Colonic mucosa (tissue), 4 donors: ENCODE results near the gene ZNF408. TPM values are rescaled to one million over a fixed set of nuclear protein-coding genes. Genes with fewer than 3 reads are reported as not detected.

Experiments
- DNase-seq: peaks from one replicate; pipeline ENCODE4 v3.0.0-alpha.2; 2020
- H3K27ac ChIP-seq: fragments of 200-600 bp; one replicate; pipeline ENCODE4 v1.8.0; 2021
- H3K27me3 ChIP-seq: fragments of 200-600 bp; one replicate; pipeline ENCODE4 v1.8.0; 2021
- H3K36me3 ChIP-seq: fragments of 200-600 bp; one replicate; pipeline ENCODE4 v1.8.0; 2021
- H3K4me1 ChIP-seq: fragments of 200-600 bp; one replicate; pipeline ENCODE4 v1.8.0; 2021; ENCODE audit warnings: mild to moderate bottlenecking
- H3K4me3 ChIP-seq: fragments of 200-600 bp; one replicate; pipeline ENCODE4 v1.8.0; 2021
- H3K9ac ChIP-seq, 2 donors: one replicate each; pipeline ENCODE4 v1.7.0; 2013; ENCODE audit warnings: control low read depth in 2 of 2, low read depth in 2 of 2, low read length in 2 of 2
- H3K9me3 ChIP-seq: fragments of 200-600 bp; one replicate; pipeline ENCODE4 v1.8.0; 2021
- CTCF ChIP-seq: fragments of 200-600 bp; IDR thresholded peaks from one replicate; pipeline ENCODE4 v1.8.0; 2022; ENCODE audit warnings: antibody characterized with exemption, mild to moderate bottlenecking
- intact Hi-C: fragments of 100-400 bp; cut with DNase I; formaldehyde crosslinking; loops from one replicate; pipeline ENCODE4 v1.14.1; 2022
- total RNA-seq, 2 donors: library from RNA; stranded (reverse); fragmentation: NEBNext Ultra II Directional in 1 of 2; extraction: Animal tissue kit (Norgen Biotek cat#: 25700) in 1 of 2; gene quantifications; one replicate each; pipeline ENCODE4 v1.2.1, GENCODE V29; 2021
- donor health status: healthy.
- donor health status: DM: no; HTN: no; CAD: no.
- donor health status: DM: no; HTN: no; CAD: no.

The ZNF408 gene
- total RNA-seq, 2 donors from 2014 or later, result 11.7 to 15.5 TPM

- Histone ChIP-seq H3K9me3 (no peaks in the 10 kb centered on the region), H3K4me3 (no peak overlapping the region), H3K4me1 (no peaks in the 10 kb centered on the region), H3K27ac (no peak overlapping the region), H3K27me3 (no peaks in the 10 kb centered on the region), H3K36me3 (peaks cover 19% of the 10 kb centered on the region), H3K9ac (no peak overlapping the region)
- intact Hi-C loops, result no loop called here
- no peak for TF ChIP-seq CTCF
- no peak for DNase-seq
Observed at GRCh38 chr11:46661836-46662235, 39.0 kb upstream of the ZNF408 start.

- H3K9me3 ChIP-seq, result no peaks in the 10 kb centered on the region
- no peak overlapping the region for H3K27ac ChIP-seq
- no peak overlapping the region for H3K4me3 ChIP-seq
- no peaks in the 10 kb centered on the region for H3K4me1 ChIP-seq
- no peak for DNase-seq
- peaks cover 14% of the 10 kb centered on the region for H3K36me3 ChIP-seq
- intact Hi-C loops, result no loop called here
- no peaks in the 10 kb centered on the region for H3K27me3 ChIP-seq
- no peak overlapping the region for H3K9ac ChIP-seq
- no peak for TF ChIP-seq CTCF
Observed at GRCh38 chr11:46662366-46662765, 38.5 kb upstream of the ZNF408 start.

GRCh38 chr11:46663277-46663940 is 37.4 kb upstream of the ZNF408 start:
- Histone ChIP-seq H3K27me3 (no peaks in the 10 kb centered on the region), H3K4me1 (no peaks in the 10 kb centered on the region), H3K36me3 (peaks cover 8% of the 10 kb centered on the region), H3K27ac (no peak overlapping the region), H3K9me3 (no peaks in the 10 kb centered on the region), H3K4me3 (no peak overlapping the region), H3K9ac (no peak overlapping the region)
- TF ChIP-seq CTCF, result no peak
- no peak for DNase-seq
- intact Hi-C loops, result no loop called here

GRCh38 chr11:46664612-46665011 is 36.2 kb upstream of the ZNF408 start:
- H3K9me3 ChIP-seq, result no peaks in the 10 kb centered on the region
- TF ChIP-seq CTCF, result no peak
- no peaks in the 10 kb centered on the region for H3K27me3 ChIP-seq
- DNase-seq, result no peak
- no peak overlapping the region for H3K27ac ChIP-seq
- peaks cover 4% of the 10 kb centered on the region for H3K36me3 ChIP-seq
- no peaks in the 10 kb centered on the region for H3K4me1 ChIP-seq
- no peak overlapping the region for H3K9ac ChIP-seq
- no peak overlapping the region for H3K4me3 ChIP-seq
- intact Hi-C loops, result no loop called here

- Histone ChIP-seq H3K9me3 (no peaks in the 10 kb centered on the region), H3K36me3 (no peaks in the 10 kb centered on the region), H3K27ac (no peak overlapping the region), H3K4me1 (no peaks in the 10 kb centered on the region), H3K9ac (no peak overlapping the region), H3K27me3 (no peaks in the 10 kb centered on the region), H3K4me3 (no peak overlapping the region)
- no peak for DNase-seq
- intact Hi-C loops, result no loop called here
- no peak for TF ChIP-seq CTCF
Observed at GRCh38 chr11:46665356-46665755, 35.5 kb upstream of the ZNF408 start.
